ENCODE results near the gene SIGLEC15. TPM values are rescaled to one million over a fixed set of nuclear protein-coding genes. Genes with fewer than 3 reads are reported as not detected.

The SIGLEC15 gene
- total and polyA plus RNA-seq, 2 experiments from 2014 or later, result 0.62 TPM; not detected in 1

DNA sequence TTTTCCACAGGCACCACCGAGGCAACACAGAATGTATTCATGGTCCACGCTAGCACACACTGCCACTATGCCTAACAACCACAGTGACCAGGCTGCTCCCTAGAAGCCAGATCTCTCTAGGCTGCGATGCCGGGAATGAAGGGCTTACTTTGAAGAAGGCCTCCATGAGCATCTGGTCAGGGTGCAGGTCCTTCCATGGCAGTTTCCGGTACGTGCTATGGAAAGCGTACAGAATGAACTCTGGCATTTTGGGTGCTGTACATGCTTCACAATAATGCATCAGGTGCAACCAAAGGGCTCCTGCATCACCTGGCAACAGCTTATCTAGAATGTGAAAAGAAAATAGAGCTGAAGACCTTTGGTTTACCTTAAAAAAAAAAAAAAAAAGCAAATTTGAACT, 44.9 kb downstream of the SIGLEC15 start:
- TF ChIP-seq, protein P1, sequence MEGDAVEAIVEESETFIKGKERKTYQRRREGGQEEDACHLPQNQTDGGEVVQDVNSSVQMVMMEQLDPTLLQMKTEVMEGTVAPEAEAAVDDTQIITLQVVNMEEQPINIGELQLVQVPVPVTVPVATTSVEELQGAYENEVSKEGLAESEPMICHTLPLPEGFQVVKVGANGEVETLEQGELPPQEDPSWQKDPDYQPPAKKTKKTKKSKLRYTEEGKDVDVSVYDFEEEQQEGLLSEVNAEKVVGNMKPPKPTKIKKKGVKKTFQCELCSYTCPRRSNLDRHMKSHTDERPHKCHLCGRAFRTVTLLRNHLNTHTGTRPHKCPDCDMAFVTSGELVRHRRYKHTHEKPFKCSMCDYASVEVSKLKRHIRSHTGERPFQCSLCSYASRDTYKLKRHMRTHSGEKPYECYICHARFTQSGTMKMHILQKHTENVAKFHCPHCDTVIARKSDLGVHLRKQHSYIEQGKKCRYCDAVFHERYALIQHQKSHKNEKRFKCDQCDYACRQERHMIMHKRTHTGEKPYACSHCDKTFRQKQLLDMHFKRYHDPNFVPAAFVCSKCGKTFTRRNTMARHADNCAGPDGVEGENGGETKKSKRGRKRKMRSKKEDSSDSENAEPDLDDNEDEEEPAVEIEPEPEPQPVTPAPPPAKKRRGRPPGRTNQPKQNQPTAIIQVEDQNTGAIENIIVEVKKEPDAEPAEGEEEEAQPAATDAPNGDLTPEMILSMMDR (IDR thresholded peaks at IDR 0.05; ENCODE audit: low read depth, low read length), result no peak
- no peaks in the 10 kb centered on the region for H3K9me3 ChIP-seq (ENCODE audit: low read depth)
- no peaks in the 10 kb centered on the region for H3K27me3 ChIP-seq
- H3K4me3 ChIP-seq, result no peak overlapping the region
- H3K27ac ChIP-seq, result no peak overlapping the region
- H3K36me3 ChIP-seq, result peaks cover 9% of the 10 kb centered on the region
- no peaks in the 10 kb centered on the region for H3K4me1 ChIP-seq (ENCODE audit: low read depth)
- no peak for DNase-seq (ENCODE audit: low read depth in 1 of 2, low spot score in 1 of 2)

DNA sequence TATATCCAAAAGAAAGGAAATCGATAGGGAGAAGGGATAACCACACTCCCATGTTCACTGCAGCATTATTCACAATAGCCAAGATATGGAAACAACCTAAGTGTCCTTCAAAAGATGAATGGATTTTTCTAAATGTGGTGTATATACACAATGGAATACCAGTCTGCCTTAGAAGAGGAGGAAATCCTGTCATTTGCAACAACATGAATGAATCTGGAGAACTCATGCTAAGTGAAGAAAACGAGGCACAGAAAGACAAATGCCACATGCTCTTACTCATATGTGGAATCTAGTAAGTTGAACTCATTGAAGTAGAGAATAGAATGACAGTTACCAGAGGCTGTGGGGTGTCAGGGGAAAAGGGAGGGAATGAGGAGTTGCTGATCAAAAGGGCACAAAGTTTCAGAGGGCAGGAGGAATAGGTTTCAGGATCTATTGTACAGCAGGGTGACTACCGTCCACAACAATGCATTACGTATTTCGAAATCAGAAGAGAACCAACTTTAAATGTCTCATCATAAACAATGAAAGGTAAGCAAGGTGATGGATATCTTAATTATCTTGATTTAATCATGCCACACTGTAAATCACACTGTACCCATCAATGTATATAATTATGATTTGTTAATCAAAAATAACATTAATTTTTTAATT, 46.1 kb downstream of the SIGLEC15 start:
- DNase-seq (ENCODE audit: low read depth in 1 of 2, low spot score in 1 of 2), result peak in 1 of 2 donors; percentile 12
- H3K36me3 ChIP-seq, result peaks cover 8% of the 10 kb centered on the region
- no peaks in the 10 kb centered on the region for H3K4me1 ChIP-seq (ENCODE audit: low read depth)

DNA sequence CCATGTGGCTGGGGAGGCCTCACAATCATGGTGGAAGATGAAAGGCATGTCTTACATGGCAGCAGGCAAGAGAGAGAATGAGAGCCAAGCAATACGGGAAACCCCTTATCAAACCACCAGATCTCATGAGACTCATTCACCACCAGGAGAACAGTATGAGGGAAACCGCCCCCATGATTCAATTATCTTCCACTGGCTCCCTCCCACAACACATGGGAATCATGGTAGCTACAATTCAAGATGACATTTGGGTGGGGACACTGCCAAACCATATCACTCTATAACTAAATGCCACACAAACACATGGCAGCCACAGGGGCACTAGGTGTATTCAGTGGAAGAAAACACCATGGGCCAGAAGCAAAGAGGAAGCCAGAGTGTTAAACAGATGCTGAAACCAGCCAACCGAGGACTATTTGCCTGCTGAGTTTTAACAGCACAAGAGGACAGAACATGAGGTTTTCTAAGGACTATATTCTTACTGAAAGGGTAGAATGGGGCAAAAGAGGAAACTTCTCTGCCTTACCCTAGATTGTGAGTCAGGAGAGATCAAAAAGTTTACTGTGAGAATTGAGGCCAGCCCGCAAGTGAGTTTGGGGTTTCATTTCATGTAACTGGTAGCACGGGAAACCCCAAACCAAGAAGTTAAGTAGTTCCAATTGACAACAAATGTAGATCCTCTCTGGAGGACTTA, 49.2 kb downstream of the SIGLEC15 start:
- peak in 1 of 2 donors; percentile 16 for DNase-seq (ENCODE audit: low read depth in 1 of 2, low spot score in 1 of 2)
- TF ChIP-seq, protein P1 (IDR thresholded peaks at IDR 0.05; ENCODE audit: low read depth, low read length), result no peak
- no peaks in the 10 kb centered on the region for H3K9me3 ChIP-seq (ENCODE audit: low read depth)
- H3K27ac ChIP-seq, result no peak overlapping the region
- H3K4me3 ChIP-seq, result no peak overlapping the region
- no peaks in the 10 kb centered on the region for H3K4me1 ChIP-seq (ENCODE audit: low read depth)
- H3K27me3 ChIP-seq, result no peaks in the 10 kb centered on the region
- peaks cover 12% of the 10 kb centered on the region for H3K36me3 ChIP-seq

More for the DNA sequence above, 46.1 kb downstream of the SIGLEC15 start:
- no peaks in the 10 kb centered on the region for H3K9me3 ChIP-seq (ENCODE audit: low read depth)
- TF ChIP-seq, protein P1 (IDR thresholded peaks at IDR 0.05; ENCODE audit: low read depth, low read length), result no peak
- H3K4me3 ChIP-seq, result no peak overlapping the region
- H3K27ac ChIP-seq, result no peak overlapping the region
- no peaks in the 10 kb centered on the region for H3K27me3 ChIP-seq

DNA sequence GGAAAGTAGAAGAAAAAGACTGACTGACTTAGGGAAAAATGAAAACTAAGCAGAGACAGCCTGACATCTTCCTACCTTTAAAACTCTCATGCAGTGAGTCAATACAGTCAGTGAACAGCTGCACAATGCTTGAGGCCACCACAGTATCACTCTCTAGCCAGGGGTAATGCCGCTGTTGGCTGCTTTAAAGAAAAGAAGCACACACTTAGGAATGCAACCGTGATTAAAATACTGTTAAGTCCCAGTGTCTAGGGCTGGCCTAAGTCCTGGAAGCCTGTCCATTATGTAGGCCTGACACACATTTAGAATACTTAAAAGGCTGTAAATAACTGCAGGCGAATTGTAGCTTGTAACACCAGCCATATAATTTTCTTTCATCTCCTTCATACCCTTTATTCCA, 50.7 kb downstream of the SIGLEC15 start:
- TF ChIP-seq, protein P1 (IDR thresholded peaks at IDR 0.05; ENCODE audit: low read depth, low read length), result no peak
- DNase-seq (ENCODE audit: low read depth in 1 of 2, low spot score in 1 of 2), result no peak
- Histone ChIP-seq H3K4me1 (ENCODE audit: low read depth) (no peaks in the 10 kb centered on the region), H3K27me3 (no peaks in the 10 kb centered on the region), H3K27ac (no peak overlapping the region), H3K9me3 (ENCODE audit: low read depth) (no peaks in the 10 kb centered on the region), H3K4me3 (no peak overlapping the region), H3K36me3 (peaks cover 15% of the 10 kb centered on the region)

DNA sequence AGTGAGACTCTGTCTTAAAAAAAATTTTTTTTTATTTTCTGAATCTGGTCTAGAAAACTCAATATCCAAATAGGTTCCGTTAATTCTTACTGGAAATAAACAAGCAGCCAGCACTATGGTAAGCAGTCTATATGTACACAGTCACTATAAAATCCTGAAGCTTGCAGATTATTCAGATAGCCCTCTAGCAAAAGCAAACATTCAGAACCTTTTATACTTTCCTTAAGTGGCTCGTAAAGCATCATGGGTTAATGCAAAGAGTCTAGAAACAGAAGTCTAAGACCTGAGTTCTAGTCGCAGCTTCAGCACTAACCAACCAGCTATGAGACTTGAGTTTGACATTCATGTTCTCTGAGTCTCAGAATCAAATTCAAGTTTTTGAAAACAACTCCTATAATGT, 51.9 kb downstream of the SIGLEC15 start:
- TF ChIP-seq, protein P1 (IDR thresholded peaks at IDR 0.05; ENCODE audit: low read depth, low read length), result no peak
- H3K36me3 ChIP-seq, result peaks cover 23% of the 10 kb centered on the region
- no peak for DNase-seq (ENCODE audit: low read depth in 1 of 2, low spot score in 1 of 2)

More for the DNA sequence above, 51.9 kb downstream of the SIGLEC15 start:
- H3K4me3 ChIP-seq, result no peak overlapping the region
- no peaks in the 10 kb centered on the region for H3K27me3 ChIP-seq
- no peak overlapping the region for H3K27ac ChIP-seq
- H3K4me1 ChIP-seq (ENCODE audit: low read depth), result no peaks in the 10 kb centered on the region
- H3K9me3 ChIP-seq (ENCODE audit: low read depth), result no peaks in the 10 kb centered on the region
